HepG2 (cell line): ENCODE results near the gene IFNLR1.

Experiments
- ARNTL ChIP-seq: sonication (generic); formaldehyde crosslinking; IDR thresholded peaks from 2 replicates; pipeline ENCODE4 v1.4.0; 2020; ENCODE audit warnings: mild to moderate bottlenecking, missing genetic modification reagents
- BRCA1 ChIP-seq: sonication (generic); formaldehyde crosslinking; IDR thresholded peaks from 2 replicates; pipeline ENCODE4 v1.4.0; 2020; ENCODE audit warnings: missing genetic modification reagents
- CEBPB ChIP-seq: IDR thresholded peaks from 2 replicates; pipeline ENCODE4 v1.6.1; 2011; ENCODE audit warnings: low read depth, low read length, improper control_type of control experiment, borderline replicate concordance
- EZH2 ChIP-seq: conservative IDR thresholded peaks from 2 replicates; pipeline ENCODE4 v1.6.1; 2012; ENCODE audit warnings: mild to moderate bottlenecking, low read depth, low read length, moderate library complexity
- FOXC1 ChIP-seq: sonication (generic); formaldehyde crosslinking; IDR thresholded peaks from 2 replicates; pipeline ENCODE4 v1.8.0; 2022; ENCODE audit warnings: mild to moderate bottlenecking, missing genetic modification reagents, borderline replicate concordance
- NR3C1 ChIP-seq: sonication (generic); formaldehyde crosslinking; IDR thresholded peaks from 2 replicates; pipeline ENCODE4 v1.4.0; 2020; ENCODE audit warnings: missing genetic modification reagents
- PAWR ChIP-seq: sonication (generic); formaldehyde crosslinking; IDR thresholded peaks from 2 replicates; pipeline ENCODE4 v1.4.0; 2020; ENCODE audit warnings: missing genetic modification reagents, mild to moderate bottlenecking, borderline replicate concordance
- POLR2AphosphoS5 ChIP-seq: IDR thresholded peaks from 2 replicates; pipeline ENCODE4 v1.6.1; 2012; ENCODE audit warnings: low read depth, low read length
- SUZ12 ChIP-seq: fragments of 150-350 bp; IDR thresholded peaks from 2 replicates; pipeline ENCODE4 v1.6.1; 2014; ENCODE audit warnings: low read depth, low read length
- TBL1XR1 ChIP-seq: fragments of 150-350 bp; IDR thresholded peaks from 2 replicates; pipeline ENCODE4 v1.6.1; 2014; ENCODE audit warnings: borderline replicate concordance, low read length; ENCODE audit not compliant: partially characterized antibody
- TF ChIP-seq, protein P1 (sequence below): sonication (generic); formaldehyde crosslinking; IDR thresholded peaks from 2 replicates; pipeline ENCODE4 v1.4.0; 2020; ENCODE audit warnings: mild to moderate bottlenecking, missing genetic modification reagents
- TF ChIP-seq, protein P2 (sequence below): sonication (generic); formaldehyde crosslinking; IDR thresholded peaks from 2 replicates; pipeline ENCODE4 v1.5.0; 2020; ENCODE audit warnings: mild to moderate bottlenecking, missing genetic modification reagents, moderate library complexity
- TF ChIP-seq, protein P3 (sequence below): sonication (generic); formaldehyde crosslinking; IDR thresholded peaks from 2 replicates; pipeline ENCODE4 v1.8.1; 2022; ENCODE audit warnings: low read depth, mild to moderate bottlenecking, missing genetic modification reagents
- TF ChIP-seq, protein P4 (sequence below): sonication (generic); formaldehyde crosslinking; IDR thresholded peaks from 2 replicates; pipeline ENCODE4 v1.4.0; 2020; ENCODE audit warnings: mild to moderate bottlenecking, missing genetic modification reagents

DNA sequence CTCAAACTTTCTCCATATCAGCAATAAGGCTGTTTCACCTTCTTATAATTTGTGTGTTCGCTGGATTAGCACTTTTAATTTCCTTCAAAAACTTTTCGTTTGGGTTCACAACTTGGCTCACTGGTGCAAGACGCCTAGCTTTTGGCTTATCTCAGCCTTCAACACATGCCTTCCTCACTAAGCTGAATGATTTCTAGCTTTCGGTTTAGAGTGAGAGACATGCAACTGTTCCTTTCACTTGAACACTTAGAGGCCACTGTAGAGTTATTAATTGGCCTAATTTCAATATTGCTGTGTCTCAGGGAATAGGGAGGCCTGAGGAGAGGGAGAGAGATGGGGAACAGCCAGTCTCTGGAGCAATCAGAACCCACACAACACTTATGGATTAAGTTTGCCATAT lies 41.2 kb upstream of the IFNLR1 start:
- TF ChIP-seq FOXC1 (no peak), SUZ12 (no peak), POLR2AphosphoS5 (no peak), NR3C1 (CRISPR knock-in tag) (no peak), ARNTL (CRISPR knock-in tag) (no peak), CEBPB (no peak), PAWR (CRISPR knock-in tag) (no peak), EZH2 (no peak), TBL1XR1 (no peak), BRCA1 (CRISPR knock-in tag) (no peak)
- TF ChIP-seq, protein P1, sequence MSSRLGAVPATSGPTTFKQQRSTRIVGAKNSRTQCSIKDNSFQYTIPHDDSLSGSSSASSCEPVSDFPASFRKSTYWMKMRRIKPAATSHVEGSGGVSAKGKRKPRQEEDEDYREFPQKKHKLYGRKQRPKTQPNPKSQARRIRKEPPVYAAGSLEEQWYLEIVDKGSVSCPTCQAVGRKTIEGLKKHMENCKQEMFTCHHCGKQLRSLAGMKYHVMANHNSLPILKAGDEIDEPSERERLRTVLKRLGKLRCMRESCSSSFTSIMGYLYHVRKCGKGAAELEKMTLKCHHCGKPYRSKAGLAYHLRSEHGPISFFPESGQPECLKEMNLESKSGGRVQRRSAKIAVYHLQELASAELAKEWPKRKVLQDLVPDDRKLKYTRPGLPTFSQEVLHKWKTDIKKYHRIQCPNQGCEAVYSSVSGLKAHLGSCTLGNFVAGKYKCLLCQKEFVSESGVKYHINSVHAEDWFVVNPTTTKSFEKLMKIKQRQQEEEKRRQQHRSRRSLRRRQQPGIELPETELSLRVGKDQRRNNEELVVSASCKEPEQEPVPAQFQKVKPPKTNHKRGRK (CRISPR knock-in tag): no peak
- TF ChIP-seq, protein P2, sequence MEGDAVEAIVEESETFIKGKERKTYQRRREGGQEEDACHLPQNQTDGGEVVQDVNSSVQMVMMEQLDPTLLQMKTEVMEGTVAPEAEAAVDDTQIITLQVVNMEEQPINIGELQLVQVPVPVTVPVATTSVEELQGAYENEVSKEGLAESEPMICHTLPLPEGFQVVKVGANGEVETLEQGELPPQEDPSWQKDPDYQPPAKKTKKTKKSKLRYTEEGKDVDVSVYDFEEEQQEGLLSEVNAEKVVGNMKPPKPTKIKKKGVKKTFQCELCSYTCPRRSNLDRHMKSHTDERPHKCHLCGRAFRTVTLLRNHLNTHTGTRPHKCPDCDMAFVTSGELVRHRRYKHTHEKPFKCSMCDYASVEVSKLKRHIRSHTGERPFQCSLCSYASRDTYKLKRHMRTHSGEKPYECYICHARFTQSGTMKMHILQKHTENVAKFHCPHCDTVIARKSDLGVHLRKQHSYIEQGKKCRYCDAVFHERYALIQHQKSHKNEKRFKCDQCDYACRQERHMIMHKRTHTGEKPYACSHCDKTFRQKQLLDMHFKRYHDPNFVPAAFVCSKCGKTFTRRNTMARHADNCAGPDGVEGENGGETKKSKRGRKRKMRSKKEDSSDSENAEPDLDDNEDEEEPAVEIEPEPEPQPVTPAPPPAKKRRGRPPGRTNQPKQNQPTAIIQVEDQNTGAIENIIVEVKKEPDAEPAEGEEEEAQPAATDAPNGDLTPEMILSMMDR: no peak
- TF ChIP-seq, protein P3, sequence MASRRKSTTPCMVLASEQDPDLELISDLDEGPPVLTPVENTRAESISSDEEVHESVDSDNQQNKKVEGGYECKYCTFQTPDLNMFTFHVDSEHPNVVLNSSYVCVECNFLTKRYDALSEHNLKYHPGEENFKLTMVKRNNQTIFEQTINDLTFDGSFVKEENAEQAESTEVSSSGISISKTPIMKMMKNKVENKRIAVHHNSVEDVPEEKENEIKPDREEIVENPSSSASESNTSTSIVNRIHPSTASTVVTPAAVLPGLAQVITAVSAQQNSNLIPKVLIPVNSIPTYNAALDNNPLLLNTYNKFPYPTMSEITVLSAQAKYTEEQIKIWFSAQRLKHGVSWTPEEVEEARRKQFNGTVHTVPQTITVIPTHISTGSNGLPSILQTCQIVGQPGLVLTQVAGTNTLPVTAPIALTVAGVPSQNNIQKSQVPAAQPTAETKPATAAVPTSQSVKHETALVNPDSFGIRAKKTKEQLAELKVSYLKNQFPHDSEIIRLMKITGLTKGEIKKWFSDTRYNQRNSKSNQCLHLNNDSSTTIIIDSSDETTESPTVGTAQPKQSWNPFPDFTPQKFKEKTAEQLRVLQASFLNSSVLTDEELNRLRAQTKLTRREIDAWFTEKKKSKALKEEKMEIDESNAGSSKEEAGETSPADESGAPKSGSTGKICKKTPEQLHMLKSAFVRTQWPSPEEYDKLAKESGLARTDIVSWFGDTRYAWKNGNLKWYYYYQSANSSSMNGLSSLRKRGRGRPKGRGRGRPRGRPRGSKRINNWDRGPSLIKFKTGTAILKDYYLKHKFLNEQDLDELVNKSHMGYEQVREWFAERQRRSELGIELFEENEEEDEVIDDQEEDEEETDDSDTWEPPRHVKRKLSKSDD (CRISPR knock-in tag): no peak
- TF ChIP-seq, protein P4, sequence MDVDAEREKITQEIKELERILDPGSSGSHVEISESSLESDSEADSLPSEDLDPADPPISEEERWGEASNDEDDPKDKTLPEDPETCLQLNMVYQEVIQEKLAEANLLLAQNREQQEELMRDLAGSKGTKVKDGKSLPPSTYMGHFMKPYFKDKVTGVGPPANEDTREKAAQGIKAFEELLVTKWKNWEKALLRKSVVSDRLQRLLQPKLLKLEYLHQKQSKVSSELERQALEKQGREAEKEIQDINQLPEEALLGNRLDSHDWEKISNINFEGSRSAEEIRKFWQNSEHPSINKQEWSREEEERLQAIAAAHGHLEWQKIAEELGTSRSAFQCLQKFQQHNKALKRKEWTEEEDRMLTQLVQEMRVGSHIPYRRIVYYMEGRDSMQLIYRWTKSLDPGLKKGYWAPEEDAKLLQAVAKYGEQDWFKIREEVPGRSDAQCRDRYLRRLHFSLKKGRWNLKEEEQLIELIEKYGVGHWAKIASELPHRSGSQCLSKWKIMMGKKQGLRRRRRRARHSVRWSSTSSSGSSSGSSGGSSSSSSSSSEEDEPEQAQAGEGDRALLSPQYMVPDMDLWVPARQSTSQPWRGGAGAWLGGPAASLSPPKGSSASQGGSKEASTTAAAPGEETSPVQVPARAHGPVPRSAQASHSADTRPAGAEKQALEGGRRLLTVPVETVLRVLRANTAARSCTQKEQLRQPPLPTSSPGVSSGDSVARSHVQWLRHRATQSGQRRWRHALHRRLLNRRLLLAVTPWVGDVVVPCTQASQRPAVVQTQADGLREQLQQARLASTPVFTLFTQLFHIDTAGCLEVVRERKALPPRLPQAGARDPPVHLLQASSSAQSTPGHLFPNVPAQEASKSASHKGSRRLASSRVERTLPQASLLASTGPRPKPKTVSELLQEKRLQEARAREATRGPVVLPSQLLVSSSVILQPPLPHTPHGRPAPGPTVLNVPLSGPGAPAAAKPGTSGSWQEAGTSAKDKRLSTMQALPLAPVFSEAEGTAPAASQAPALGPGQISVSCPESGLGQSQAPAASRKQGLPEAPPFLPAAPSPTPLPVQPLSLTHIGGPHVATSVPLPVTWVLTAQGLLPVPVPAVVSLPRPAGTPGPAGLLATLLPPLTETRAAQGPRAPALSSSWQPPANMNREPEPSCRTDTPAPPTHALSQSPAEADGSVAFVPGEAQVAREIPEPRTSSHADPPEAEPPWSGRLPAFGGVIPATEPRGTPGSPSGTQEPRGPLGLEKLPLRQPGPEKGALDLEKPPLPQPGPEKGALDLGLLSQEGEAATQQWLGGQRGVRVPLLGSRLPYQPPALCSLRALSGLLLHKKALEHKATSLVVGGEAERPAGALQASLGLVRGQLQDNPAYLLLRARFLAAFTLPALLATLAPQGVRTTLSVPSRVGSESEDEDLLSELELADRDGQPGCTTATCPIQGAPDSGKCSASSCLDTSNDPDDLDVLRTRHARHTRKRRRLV (CRISPR knock-in tag): no peak
